DOHH2 (cell line): ENCODE results near the gene LILRA2.

ENCODE experiments used
- CTCF ChIP-seq: fragments of 200-600 bp; sonication (generic); IDR thresholded peaks from one replicate; pipeline ENCODE4 v1.5.1; 2014; ENCODE audit warnings: antibody characterized with exemption, mild to moderate bottlenecking, low read depth, low read length; ENCODE audit not compliant: poor library complexity, severe bottlenecking
- EZH2phosphoT487 ChIP-seq: fragments of 200-600 bp; sonication (generic); IDR thresholded peaks from 2 replicates; pipeline ENCODE4 v1.6.1; 2017; ENCODE audit warnings: borderline replicate concordance, mild to moderate bottlenecking, antibody characterized with exemption, low read length, moderate library complexity, mixed read lengths

DNA sequence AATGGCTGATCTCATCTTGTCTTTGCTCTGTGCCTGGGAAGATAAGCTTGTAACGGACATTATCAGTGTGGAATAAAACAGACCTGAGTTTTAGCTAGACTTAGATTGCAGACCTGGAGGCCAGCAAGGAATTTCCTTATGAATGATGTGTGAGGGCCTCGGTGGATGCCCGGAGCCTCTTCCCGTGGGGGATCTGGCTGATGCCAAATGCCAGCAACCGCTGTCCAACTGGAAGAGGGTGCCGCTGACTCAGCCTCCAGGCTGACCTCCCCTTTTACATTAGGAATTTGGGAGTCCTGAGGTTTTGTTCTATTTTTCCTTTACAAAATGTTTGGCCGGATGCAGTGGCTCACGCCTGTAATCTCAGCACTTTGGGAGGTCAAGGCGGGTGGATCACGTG is 19.6 kb upstream of the LILRA2 start:
- no peak for TF ChIP-seq CTCF
- TF ChIP-seq EZH2phosphoT487 = no peak
